GM23338 (cell line): ENCODE measurements around the gene SH3D19. TPM values are rescaled to one million over a fixed set of nuclear protein-coding genes. Genes with fewer than 3 reads are reported as not detected.

Source experiments
- ATAC-seq: fragments of 200-7000 bp; cut with Tn5 transposase; 3 replicates; pipeline ENCODE4 v1.9.1; 2020
- DNase-seq: peaks from one replicate; pipeline ENCODE4 v3.0.0-alpha.2; 2015; ENCODE audit warnings: low spot score
- H2AFZ ChIP-seq: fragments of 200-600 bp; sonication (generic); 2 replicates; pipeline ENCODE4 v1.8.0; 2016; ENCODE audit warnings: antibody characterized with exemption, mild to moderate bottlenecking, moderate library complexity
- H3F3A ChIP-seq: fragments of 200-600 bp; sonication (generic); replicated peaks from 2 replicates; pipeline ENCODE4 v1.8.0; 2017; ENCODE audit warnings: antibody characterized with exemption, mixed run types, low read depth
- H3K27ac ChIP-seq: fragments of 200-600 bp; sonication (generic); 2 replicates; pipeline ENCODE4 v1.6.1; 2016; ENCODE audit warnings: low read depth
- H3K27me3 ChIP-seq: fragments of 200-600 bp; sonication (generic); 2 replicates; pipeline ENCODE4 v1.8.0; 2016; ENCODE audit warnings: mild to moderate bottlenecking, mixed run types, moderate library complexity; ENCODE audit not compliant: insufficient read depth
- H3K36me3 ChIP-seq: fragments of 200-600 bp; sonication (generic); 2 replicates; pipeline ENCODE4 v1.8.0; 2016; ENCODE audit warnings: mild to moderate bottlenecking; ENCODE audit not compliant: insufficient read depth
- H3K4me1 ChIP-seq: fragments of 200-600 bp; sonication (generic); 2 replicates; pipeline ENCODE4 v1.8.0; 2016; ENCODE audit warnings: mild to moderate bottlenecking, moderate library complexity; ENCODE audit not compliant: insufficient read depth
- H3K4me2 ChIP-seq: fragments of 200-600 bp; sonication (generic); 2 replicates; pipeline ENCODE4 v1.7.1; 2017; ENCODE audit warnings: mixed run types
- H3K4me3 ChIP-seq: fragments of 200-600 bp; sonication (generic); 2 replicates; pipeline ENCODE4 v1.6.1; 2016; ENCODE audit warnings: mixed run types
- H3K79me2 ChIP-seq: fragments of 200-600 bp; sonication (generic); replicated peaks from 2 replicates; pipeline ENCODE4 v1.8.0; 2017; ENCODE audit warnings: mild to moderate bottlenecking; ENCODE audit not compliant: insufficient read depth
- H3K9me2 ChIP-seq: fragments of 200-600 bp; sonication (generic); 2 replicates; pipeline ENCODE4 v1.8.0; 2017; ENCODE audit not compliant: insufficient read depth
- H4K20me1 ChIP-seq: fragments of 200-600 bp; sonication (generic); replicated peaks from 2 replicates; pipeline ENCODE4 v1.8.0; 2017; ENCODE audit warnings: mild to moderate bottlenecking; ENCODE audit not compliant: insufficient read depth
- H3K27ac Mint-ChIP-seq: 2 replicates; pipeline ENCODE4 v1.8.0; 2020; ENCODE audit warnings: inconsistent platforms, mild to moderate bottlenecking, moderate library complexity, mixed read lengths
- H3K27me3 Mint-ChIP-seq: 3 replicates; pipeline ENCODE4 v1.8.0; 2022; ENCODE audit warnings: low read depth, mild to moderate bottlenecking, moderate library complexity, mixed read lengths, inconsistent platforms; ENCODE audit not compliant: insufficient read depth, poor library complexity
- H3K36me3 Mint-ChIP-seq: 3 replicates; pipeline ENCODE4 v1.8.0; 2021; ENCODE audit warnings: low read depth, mild to moderate bottlenecking, inconsistent platforms, moderate library complexity, mixed read lengths
- H3K4me1 Mint-ChIP-seq: 3 replicates; pipeline ENCODE4 v1.8.0; 2020; ENCODE audit warnings: mild to moderate bottlenecking, inconsistent platforms, mixed read lengths
- H3K4me3 Mint-ChIP-seq: 3 replicates; pipeline ENCODE4 v1.8.0; 2021; ENCODE audit warnings: moderate library complexity, mild to moderate bottlenecking, inconsistent platforms, mixed read lengths
- H3K9me3 Mint-ChIP-seq: 3 replicates; pipeline ENCODE4 v1.8.0; 2020; ENCODE audit warnings: moderate library complexity, mild to moderate bottlenecking, inconsistent platforms, mixed read lengths
- CREB1 ChIP-seq: fragments of 250-450 bp; sonication (Bioruptor Pico); IDR thresholded peaks from 2 replicates; pipeline ENCODE4 v1.5.0; 2020; ENCODE audit warnings: low read depth, mild to moderate bottlenecking, moderate library complexity
- NANOG ChIP-seq: IDR thresholded peaks from 2 replicates; pipeline ENCODE4 v1.6.1; 2016; ENCODE audit warnings: antibody characterized with exemption, borderline replicate concordance
- ZNF114 ChIP-seq: fragments of 250-450 bp; sonication (Bioruptor Pico); IDR thresholded peaks from 2 replicates; pipeline ENCODE4 v1.5.0; 2020; ENCODE audit warnings: mild to moderate bottlenecking, moderate library complexity
- ZNF331 ChIP-seq: fragments of 250-450 bp; sonication (Bioruptor Pico); IDR thresholded peaks from 2 replicates; pipeline ENCODE4 v1.5.0; 2020; ENCODE audit warnings: low read depth, mild to moderate bottlenecking, moderate library complexity
- polyA plus RNA-seq: library from polyadenylated mRNA; unstranded; fragments of >200 nt; fragmentation: Nextera tagmentation; extraction: Ambion mirVana; gene quantifications from 2 replicates; pipeline ENCODE4 v1.2.1, GENCODE V29; 2016
- total RNA-seq: library from RNA; depleted of rRNA; stranded (reverse); fragments of >200 nt; shearing (Covaris generic); gene quantifications from 2 replicates; pipeline ENCODE4 v1.2.3, GENCODE V29; 2014
- TF ChIP-seq, protein P1 (sequence below): fragments of 250-450 bp; sonication (Bioruptor Pico); IDR thresholded peaks from 2 replicates; pipeline ENCODE4 v1.5.0; 2020; ENCODE audit warnings: mild to moderate bottlenecking, moderate library complexity

SH3D19 gene
- total and polyA plus RNA-seq, 2 experiments from 2014 or later = 25.3 to 57.4 TPM

GRCh38 chr4:151287409-151287808 lies 38.0 kb downstream of the SH3D19 start:
- H3K27me3 Mint-ChIP-seq = peaks cover 2% of the 10 kb centered on the region
- Histone ChIP-seq H2AFZ (no peak overlapping the region), H3K36me3 (no peaks in the 10 kb centered on the region), H3K4me2 (no peak overlapping the region), H3K4me1 (peaks cover 22% of the 10 kb centered on the region), H3F3A (peaks cover 3% of the 10 kb centered on the region; the same call in 1 of the 2 replicates), H3K27ac (no peak overlapping the region), H4K20me1 (no peaks in the 10 kb centered on the region; the same call in 1 of the 2 replicates), H3K4me3 (no peak overlapping the region), H3K9me2 (no peaks in the 10 kb centered on the region), H3K79me2 (peaks cover 90% of the 10 kb centered on the region), H3K27me3 (no peaks in the 10 kb centered on the region)
- no peaks in the 10 kb centered on the region for H3K9me3 Mint-ChIP-seq
- H3K36me3 Mint-ChIP-seq = peaks cover 14% of the 10 kb centered on the region
- H3K4me3 Mint-ChIP-seq = no peak overlapping the region
- H3K27ac Mint-ChIP-seq = peak overlapping the region; percentile 25; the same call in 1 of the 2 replicates
- no peak for TF ChIP-seq CREB1 (CRISPR knock-in tag)
- DNase-seq (no peak), ATAC-seq (no peak)
- peaks cover 32% of the 10 kb centered on the region for H3K4me1 Mint-ChIP-seq

GRCh38 chr4:151284534-151285245 lies 40.7 kb downstream of the SH3D19 start:
- peaks cover 90% of the 10 kb centered on the region for H3K79me2 ChIP-seq
- Mint-ChIP-seq H3K4me1 (peaks cover 52% of the 10 kb centered on the region), H3K9me3 (no peaks in the 10 kb centered on the region), H3K27me3 (peaks cover 4% of the 10 kb centered on the region), H3K4me3 (peak overlapping the region; percentile 35; the same call in 2 of the 3 replicates), H3K36me3 (peaks cover 1% of the 10 kb centered on the region; the same call in 1 of the 3 replicates), H3K27ac (peak overlapping the region; percentile 77)
- H3K27me3 ChIP-seq = no peaks in the 10 kb centered on the region
- H3K4me1 ChIP-seq = peaks cover 22% of the 10 kb centered on the region
- H2AFZ ChIP-seq = no peak overlapping the region
- TF ChIP-seq, protein P1, sequence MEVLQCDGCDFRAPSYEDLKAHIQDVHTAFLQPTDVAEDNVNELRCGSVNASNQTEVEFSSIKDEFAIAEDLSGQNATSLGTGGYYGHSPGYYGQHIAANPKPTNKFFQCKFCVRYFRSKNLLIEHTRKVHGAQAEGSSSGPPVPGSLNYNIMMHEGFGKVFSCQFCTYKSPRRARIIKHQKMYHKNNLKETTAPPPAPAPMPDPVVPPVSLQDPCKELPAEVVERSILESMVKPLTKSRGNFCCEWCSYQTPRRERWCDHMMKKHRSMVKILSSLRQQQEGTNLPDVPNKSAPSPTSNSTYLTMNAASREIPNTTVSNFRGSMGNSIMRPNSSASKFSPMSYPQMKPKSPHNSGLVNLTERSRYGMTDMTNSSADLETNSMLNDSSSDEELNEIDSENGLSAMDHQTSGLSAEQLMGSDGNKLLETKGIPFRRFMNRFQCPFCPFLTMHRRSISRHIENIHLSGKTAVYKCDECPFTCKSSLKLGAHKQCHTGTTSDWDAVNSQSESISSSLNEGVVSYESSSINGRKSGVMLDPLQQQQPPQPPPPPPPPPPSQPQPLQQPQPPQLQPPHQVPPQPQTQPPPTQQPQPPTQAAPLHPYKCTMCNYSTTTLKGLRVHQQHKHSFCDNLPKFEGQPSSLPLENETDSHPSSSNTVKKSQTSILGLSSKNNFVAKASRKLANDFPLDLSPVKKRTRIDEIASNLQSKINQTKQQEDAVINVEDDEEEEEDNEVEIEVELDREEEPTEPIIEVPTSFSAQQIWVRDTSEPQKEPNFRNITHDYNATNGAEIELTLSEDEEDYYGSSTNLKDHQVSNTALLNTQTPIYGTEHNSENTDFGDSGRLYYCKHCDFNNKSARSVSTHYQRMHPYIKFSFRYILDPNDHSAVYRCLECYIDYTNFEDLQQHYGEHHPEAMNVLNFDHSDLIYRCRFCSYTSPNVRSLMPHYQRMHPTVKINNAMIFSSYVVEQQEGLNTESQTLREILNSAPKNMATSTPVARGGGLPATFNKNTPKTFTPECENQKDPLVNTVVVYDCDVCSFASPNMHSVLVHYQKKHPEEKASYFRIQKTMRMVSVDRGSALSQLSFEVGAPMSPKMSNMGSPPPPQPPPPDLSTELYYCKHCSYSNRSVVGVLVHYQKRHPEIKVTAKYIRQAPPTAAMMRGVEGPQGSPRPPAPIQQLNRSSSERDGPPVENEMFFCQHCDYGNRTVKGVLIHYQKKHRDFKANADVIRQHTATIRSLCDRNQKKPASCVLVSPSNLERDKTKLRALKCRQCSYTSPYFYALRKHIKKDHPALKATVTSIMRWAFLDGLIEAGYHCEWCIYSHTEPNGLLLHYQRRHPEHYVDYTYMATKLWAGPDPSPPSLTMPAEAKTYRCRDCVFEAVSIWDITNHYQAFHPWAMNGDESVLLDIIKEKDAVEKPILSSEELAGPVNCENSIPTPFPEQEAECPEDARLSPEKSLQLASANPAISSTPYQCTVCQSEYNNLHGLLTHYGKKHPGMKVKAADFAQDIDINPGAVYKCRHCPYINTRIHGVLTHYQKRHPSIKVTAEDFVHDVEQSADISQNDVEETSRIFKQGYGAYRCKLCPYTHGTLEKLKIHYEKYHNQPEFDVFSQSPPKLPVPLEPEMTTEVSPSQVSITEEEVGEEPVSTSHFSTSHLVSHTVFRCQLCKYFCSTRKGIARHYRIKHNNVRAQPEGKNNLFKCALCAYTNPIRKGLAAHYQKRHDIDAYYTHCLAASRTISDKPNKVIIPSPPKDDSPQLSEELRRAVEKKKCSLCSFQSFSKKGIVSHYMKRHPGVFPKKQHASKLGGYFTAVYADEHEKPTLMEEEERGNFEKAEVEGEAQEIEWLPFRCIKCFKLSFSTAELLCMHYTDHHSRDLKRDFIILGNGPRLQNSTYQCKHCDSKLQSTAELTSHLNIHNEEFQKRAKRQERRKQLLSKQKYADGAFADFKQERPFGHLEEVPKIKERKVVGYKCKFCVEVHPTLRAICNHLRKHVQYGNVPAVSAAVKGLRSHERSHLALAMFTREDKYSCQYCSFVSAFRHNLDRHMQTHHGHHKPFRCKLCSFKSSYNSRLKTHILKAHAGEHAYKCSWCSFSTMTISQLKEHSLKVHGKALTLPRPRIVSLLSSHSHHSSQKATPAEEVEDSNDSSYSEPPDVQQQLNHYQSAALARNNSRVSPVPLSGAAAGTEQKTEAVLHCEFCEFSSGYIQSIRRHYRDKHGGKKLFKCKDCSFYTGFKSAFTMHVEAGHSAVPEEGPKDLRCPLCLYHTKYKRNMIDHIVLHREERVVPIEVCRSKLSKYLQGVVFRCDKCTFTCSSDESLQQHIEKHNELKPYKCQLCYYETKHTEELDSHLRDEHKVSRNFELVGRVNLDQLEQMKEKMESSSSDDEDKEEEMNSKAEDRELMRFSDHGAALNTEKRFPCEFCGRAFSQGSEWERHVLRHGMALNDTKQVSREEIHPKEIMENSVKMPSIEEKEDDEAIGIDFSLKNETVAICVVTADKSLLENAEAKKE (CRISPR knock-in tag) = peak; percentile 46; the same call in 1 of the 2 replicates
- no peak for TF ChIP-seq ZNF114 (CRISPR knock-in tag)
- TF ChIP-seq ZNF331 (CRISPR knock-in tag) = no peak
- 0 out of 2 replicates have a peak, but pooled peaks have one; percentile 3 for TF ChIP-seq NANOG
- peak overlapping the region; percentile 35 for H3K4me2 ChIP-seq
- peak; percentile 97 for ATAC-seq
- peak overlapping the region; percentile 27 for H3K4me3 ChIP-seq
- peak; percentile 90 for DNase-seq
- H4K20me1 ChIP-seq = no peaks in the 10 kb centered on the region; the same call in 1 of the 2 replicates
- H3K36me3 ChIP-seq = no peaks in the 10 kb centered on the region
- peaks cover 3% of the 10 kb centered on the region; the same call in 1 of the 2 replicates for H3F3A ChIP-seq
- H3K27ac ChIP-seq = peak overlapping the region; percentile 84
- no peaks in the 10 kb centered on the region for H3K9me2 ChIP-seq
